C4-2B (cell line): ENCODE results near the gene CELA1.

Source experiments
- CTCF ChIP-seq: fragments of 450-650 bp; conservative IDR thresholded peaks from 2 replicates; pipeline ENCODE4 v1.5.1; 2017; ENCODE audit warnings: mild to moderate bottlenecking
- ZFX ChIP-seq: fragments of 450-650 bp; IDR thresholded peaks from 2 replicates; pipeline ENCODE4 v1.6.1; 2017

- TF ChIP-seq CTCF (no peak), ZFX (no peak)
Observed at GRCh38 chr12:51373187-51373586, 26.7 kb upstream of the CELA1 start.
